ENCODE measurements around the gene IGF2R. TPM values are rescaled to one million over a fixed set of nuclear protein-coding genes. Genes with fewer than 3 reads are reported as not detected.
A peak's percentile ranks its signal among the peaks of the same experiment; 100 is the strongest.

The IGF2R gene
- total RNA-seq, 1 experiment from 2014 or later: 75.3 TPM

GRCh38 chr6:160086754-160087153, 117.9 kb downstream of the IGF2R start:
- POLR2A ChIA-PET: no interaction called here
- H3K36me3 Mint-ChIP-seq: peaks cover 77% of the 10 kb centered on the region

DNA sequence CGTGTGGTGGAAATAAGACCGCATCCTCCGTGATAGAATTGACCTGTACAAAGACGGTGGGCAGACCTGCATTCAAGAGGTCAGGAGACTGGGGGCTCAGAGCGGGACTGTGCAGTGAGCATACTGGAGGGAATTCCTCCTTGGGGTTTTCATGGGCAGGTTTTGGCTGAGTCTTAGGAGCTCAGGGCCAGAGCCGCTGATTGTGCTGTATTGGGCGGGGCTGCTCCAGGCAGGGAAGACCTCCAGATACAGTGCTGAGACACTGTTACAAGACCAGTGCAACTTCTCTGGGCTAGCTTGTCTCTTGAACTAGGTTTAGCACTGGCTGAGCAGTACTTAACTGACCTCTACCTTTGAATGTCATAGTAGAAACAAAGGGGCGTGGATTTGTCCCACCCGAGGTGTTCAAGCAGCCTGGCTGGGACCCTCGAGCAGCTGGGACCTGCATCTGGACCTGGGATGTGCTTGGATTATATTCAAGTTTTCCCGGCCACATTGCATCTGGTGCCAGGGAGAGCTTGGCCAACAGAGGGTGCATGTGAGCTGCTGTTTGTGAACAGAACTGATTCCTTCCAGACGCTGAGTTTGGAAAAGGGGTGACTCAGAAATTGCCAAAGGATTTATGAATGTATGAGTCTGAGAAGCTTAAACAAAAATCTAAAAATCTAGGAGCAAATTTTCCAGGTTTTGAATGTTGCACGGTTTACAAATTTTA, 119.3 kb downstream of the IGF2R start:
- H3K27me3 Mint-ChIP-seq (ENCODE audit: low read depth): no peaks in the 10 kb centered on the region
- POLR2A ChIA-PET: no interaction called here
- peak overlapping the region; percentile 14; the same call in 1 of the 2 replicates for H3K27ac Mint-ChIP-seq
- peaks cover 76% of the 10 kb centered on the region for H3K36me3 Mint-ChIP-seq
- H3K4me3 Mint-ChIP-seq: no peak overlapping the region
- CTCF ChIA-PET: interaction anchor here (0.6 to 2.5 kb wide), 14 partner anchors 9 to 579 kb away, joined by 3 to 28 read pairs (median 4); no protein-coding TSS in a partner anchor
- TF ChIP-seq, protein P1, sequence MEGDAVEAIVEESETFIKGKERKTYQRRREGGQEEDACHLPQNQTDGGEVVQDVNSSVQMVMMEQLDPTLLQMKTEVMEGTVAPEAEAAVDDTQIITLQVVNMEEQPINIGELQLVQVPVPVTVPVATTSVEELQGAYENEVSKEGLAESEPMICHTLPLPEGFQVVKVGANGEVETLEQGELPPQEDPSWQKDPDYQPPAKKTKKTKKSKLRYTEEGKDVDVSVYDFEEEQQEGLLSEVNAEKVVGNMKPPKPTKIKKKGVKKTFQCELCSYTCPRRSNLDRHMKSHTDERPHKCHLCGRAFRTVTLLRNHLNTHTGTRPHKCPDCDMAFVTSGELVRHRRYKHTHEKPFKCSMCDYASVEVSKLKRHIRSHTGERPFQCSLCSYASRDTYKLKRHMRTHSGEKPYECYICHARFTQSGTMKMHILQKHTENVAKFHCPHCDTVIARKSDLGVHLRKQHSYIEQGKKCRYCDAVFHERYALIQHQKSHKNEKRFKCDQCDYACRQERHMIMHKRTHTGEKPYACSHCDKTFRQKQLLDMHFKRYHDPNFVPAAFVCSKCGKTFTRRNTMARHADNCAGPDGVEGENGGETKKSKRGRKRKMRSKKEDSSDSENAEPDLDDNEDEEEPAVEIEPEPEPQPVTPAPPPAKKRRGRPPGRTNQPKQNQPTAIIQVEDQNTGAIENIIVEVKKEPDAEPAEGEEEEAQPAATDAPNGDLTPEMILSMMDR (IDR thresholded peaks at IDR 0.05): peak; percentile 27; the same call in 1 of the 2 replicates
- TF ChIP-seq ELF4 (CRISPR knock-in tag; IDR thresholded peaks at IDR 0.05; ENCODE audit: low read depth) (no peak), ETV6 (CRISPR knock-in tag; IDR thresholded peaks at IDR 0.05) (no peak)
- ATAC-seq (peak; percentile 86), DNase-seq (ENCODE audit: low spot score) (peak; percentile 63)
- no peaks in the 10 kb centered on the region for H3K9me3 Mint-ChIP-seq
- H3K4me1 Mint-ChIP-seq: no peaks in the 10 kb centered on the region

More at GRCh38 chr6:160086754-160087153, 117.9 kb downstream of the IGF2R start:
- no peaks in the 10 kb centered on the region for H3K4me1 Mint-ChIP-seq
- CTCF ChIA-PET: interaction anchor here (0.8 to 2.5 kb wide), 2 partner anchors 368 to 369 kb away, joined by 3 to 28 read pairs; no protein-coding TSS in a partner anchor
- peaks cover 3% of the 10 kb centered on the region for H3K9me3 Mint-ChIP-seq
- H3K27ac Mint-ChIP-seq: no peak overlapping the region
- H3K27me3 Mint-ChIP-seq (ENCODE audit: low read depth): no peaks in the 10 kb centered on the region
- DNase-seq (ENCODE audit: low spot score) (no peak), ATAC-seq (no peak)
- no peak for TF ChIP-seq ZNF671 (CRISPR knock-in tag; IDR thresholded peaks at IDR 0.05)
- TF ChIP-seq JAZF1 (CRISPR knock-in tag; IDR thresholded peaks at IDR 0.05): no peak
- TF ChIP-seq, protein P2, sequence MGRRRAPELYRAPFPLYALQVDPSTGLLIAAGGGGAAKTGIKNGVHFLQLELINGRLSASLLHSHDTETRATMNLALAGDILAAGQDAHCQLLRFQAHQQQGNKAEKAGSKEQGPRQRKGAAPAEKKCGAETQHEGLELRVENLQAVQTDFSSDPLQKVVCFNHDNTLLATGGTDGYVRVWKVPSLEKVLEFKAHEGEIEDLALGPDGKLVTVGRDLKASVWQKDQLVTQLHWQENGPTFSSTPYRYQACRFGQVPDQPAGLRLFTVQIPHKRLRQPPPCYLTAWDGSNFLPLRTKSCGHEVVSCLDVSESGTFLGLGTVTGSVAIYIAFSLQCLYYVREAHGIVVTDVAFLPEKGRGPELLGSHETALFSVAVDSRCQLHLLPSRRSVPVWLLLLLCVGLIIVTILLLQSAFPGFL (CRISPR knock-in tag; IDR thresholded peaks at IDR 0.05; ENCODE audit: borderline replicate concordance): no peak
- TF ChIP-seq, protein P3, sequence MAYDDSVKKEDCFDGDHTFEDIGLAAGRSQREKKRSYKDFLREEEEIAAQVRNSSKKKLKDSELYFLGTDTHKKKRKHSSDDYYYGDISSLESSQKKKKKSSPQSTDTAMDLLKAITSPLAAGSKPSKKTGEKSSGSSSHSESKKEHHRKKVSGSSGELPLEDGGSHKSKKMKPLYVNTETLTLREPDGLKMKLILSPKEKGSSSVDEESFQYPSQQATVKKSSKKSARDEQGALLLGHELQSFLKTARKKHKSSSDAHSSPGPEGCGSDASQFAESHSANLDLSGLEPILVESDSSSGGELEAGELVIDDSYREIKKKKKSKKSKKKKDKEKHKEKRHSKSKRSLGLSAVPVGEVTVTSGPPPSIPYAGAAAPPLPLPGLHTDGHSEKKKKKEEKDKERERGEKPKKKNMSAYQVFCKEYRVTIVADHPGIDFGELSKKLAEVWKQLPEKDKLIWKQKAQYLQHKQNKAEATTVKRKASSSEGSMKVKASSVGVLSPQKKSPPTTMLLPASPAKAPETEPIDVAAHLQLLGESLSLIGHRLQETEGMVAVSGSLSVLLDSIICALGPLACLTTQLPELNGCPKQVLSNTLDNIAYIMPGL (CRISPR knock-in tag; IDR thresholded peaks at IDR 0.05): no peak
- TF ChIP-seq, protein P4, sequence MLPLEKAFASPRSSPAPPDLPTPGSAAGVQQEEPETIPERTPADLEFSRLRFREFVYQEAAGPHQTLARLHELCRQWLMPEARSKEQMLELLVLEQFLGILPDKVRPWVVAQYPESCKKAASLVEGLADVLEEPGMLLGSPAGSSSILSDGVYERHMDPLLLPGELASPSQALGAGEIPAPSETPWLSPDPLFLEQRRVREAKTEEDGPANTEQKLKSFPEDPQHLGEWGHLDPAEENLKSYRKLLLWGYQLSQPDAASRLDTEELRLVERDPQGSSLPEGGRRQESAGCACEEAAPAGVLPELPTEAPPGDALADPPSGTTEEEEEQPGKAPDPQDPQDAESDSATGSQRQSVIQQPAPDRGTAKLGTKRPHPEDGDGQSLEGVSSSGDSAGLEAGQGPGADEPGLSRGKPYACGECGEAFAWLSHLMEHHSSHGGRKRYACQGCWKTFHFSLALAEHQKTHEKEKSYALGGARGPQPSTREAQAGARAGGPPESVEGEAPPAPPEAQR (CRISPR knock-in tag; IDR thresholded peaks at IDR 0.05): no peak
- TF ChIP-seq RELA (CRISPR knock-in tag; IDR thresholded peaks at IDR 0.05; ENCODE audit: borderline replicate concordance): no peak
- TF ChIP-seq PRRX2 (CRISPR knock-in tag; IDR thresholded peaks at IDR 0.05): no peak
- TF ChIP-seq SOX15 (CRISPR knock-in tag; IDR thresholded peaks at IDR 0.05): no peak
- TF ChIP-seq GABPB1 (CRISPR knock-in tag; IDR thresholded peaks at IDR 0.05): no peak
- no peak for TF ChIP-seq TEAD4 (CRISPR knock-in tag; IDR thresholded peaks at IDR 0.05)
- H3K4me3 Mint-ChIP-seq: no peak overlapping the region

GRCh38 chr6:160088784-160089533, 120.1 kb downstream of the IGF2R start:
- no peak for TF ChIP-seq NR1H2 (CRISPR knock-in tag; IDR thresholded peaks at IDR 0.05)
- TF ChIP-seq, protein P1 (IDR thresholded peaks at IDR 0.05): peak; percentile 2; the same call in 1 of the 2 replicates
- TF ChIP-seq, protein P5, sequence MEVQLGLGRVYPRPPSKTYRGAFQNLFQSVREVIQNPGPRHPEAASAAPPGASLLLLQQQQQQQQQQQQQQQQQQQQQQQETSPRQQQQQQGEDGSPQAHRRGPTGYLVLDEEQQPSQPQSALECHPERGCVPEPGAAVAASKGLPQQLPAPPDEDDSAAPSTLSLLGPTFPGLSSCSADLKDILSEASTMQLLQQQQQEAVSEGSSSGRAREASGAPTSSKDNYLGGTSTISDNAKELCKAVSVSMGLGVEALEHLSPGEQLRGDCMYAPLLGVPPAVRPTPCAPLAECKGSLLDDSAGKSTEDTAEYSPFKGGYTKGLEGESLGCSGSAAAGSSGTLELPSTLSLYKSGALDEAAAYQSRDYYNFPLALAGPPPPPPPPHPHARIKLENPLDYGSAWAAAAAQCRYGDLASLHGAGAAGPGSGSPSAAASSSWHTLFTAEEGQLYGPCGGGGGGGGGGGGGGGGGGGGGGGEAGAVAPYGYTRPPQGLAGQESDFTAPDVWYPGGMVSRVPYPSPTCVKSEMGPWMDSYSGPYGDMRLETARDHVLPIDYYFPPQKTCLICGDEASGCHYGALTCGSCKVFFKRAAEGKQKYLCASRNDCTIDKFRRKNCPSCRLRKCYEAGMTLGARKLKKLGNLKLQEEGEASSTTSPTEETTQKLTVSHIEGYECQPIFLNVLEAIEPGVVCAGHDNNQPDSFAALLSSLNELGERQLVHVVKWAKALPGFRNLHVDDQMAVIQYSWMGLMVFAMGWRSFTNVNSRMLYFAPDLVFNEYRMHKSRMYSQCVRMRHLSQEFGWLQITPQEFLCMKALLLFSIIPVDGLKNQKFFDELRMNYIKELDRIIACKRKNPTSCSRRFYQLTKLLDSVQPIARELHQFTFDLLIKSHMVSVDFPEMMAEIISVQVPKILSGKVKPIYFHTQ (CRISPR knock-in tag; IDR thresholded peaks at IDR 0.05): no peak
- Mint-ChIP-seq H3K27ac (no peak overlapping the region; the same call in 1 of the 2 replicates), H3K9me3 (no peaks in the 10 kb centered on the region), H3K4me3 (no peak overlapping the region), H3K36me3 (peaks cover 76% of the 10 kb centered on the region), H3K4me1 (no peaks in the 10 kb centered on the region), H3K27me3 (ENCODE audit: low read depth) (no peaks in the 10 kb centered on the region)
- POLR2A ChIA-PET: no interaction called here
- no peak for ATAC-seq
- no peak for DNase-seq (ENCODE audit: low spot score)
- CTCF ChIA-PET: interaction anchor here (0.6 to 2.5 kb wide), 11 partner anchors 8 to 578 kb away, joined by 3 to 28 read pairs (median 4); no protein-coding TSS in a partner anchor
